Measurements from ENCODE around the gene MFAP3. TPM values are rescaled to one million over a fixed set of nuclear protein-coding genes. Genes with fewer than 3 reads are reported as not detected.

Gene MFAP3
- total RNA-seq, 1 donor from 2014 or later: 42.5 TPM

DNA sequence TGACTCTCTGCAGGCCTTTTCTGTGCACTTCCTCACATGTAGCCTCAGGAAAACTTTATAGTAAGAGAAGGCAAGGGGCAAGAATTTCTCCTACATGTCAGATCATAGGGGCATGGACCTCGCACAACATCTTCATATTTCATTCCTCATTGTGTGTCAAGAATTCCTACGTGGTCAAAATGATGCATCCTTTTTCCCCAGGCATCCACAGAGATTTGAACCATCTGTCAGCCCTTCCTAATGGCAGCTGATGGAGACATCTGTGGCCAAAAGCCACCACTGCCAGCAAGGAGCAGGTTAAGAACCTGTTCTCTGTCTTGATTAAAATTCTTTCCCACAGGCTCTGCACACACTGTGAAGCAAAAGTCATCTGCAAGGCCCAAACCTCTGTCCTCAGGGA, 42.5 kb downstream of the MFAP3 start:
- no peak overlapping the region for H3K27ac Mint-ChIP-seq
- no peak overlapping the region for H3K4me3 Mint-ChIP-seq (ENCODE audit: low read depth)
- H3K27me3 Mint-ChIP-seq: peaks cover 53% of the 10 kb centered on the region
- H3K4me1 Mint-ChIP-seq (ENCODE audit: low read depth): no peaks in the 10 kb centered on the region
- H3K36me3 Mint-ChIP-seq (ENCODE audit: insufficient read depth): no peaks in the 10 kb centered on the region
- TF ChIP-seq, protein P1, sequence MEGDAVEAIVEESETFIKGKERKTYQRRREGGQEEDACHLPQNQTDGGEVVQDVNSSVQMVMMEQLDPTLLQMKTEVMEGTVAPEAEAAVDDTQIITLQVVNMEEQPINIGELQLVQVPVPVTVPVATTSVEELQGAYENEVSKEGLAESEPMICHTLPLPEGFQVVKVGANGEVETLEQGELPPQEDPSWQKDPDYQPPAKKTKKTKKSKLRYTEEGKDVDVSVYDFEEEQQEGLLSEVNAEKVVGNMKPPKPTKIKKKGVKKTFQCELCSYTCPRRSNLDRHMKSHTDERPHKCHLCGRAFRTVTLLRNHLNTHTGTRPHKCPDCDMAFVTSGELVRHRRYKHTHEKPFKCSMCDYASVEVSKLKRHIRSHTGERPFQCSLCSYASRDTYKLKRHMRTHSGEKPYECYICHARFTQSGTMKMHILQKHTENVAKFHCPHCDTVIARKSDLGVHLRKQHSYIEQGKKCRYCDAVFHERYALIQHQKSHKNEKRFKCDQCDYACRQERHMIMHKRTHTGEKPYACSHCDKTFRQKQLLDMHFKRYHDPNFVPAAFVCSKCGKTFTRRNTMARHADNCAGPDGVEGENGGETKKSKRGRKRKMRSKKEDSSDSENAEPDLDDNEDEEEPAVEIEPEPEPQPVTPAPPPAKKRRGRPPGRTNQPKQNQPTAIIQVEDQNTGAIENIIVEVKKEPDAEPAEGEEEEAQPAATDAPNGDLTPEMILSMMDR (IDR thresholded peaks at IDR 0.05; ENCODE audit: unreplicated experiment): no peak
- no peaks in the 10 kb centered on the region for H3K9me3 Mint-ChIP-seq (ENCODE audit: low read depth)
- no peak for DNase-seq (ENCODE audit: low spot score, unreplicated experiment)

DNA sequence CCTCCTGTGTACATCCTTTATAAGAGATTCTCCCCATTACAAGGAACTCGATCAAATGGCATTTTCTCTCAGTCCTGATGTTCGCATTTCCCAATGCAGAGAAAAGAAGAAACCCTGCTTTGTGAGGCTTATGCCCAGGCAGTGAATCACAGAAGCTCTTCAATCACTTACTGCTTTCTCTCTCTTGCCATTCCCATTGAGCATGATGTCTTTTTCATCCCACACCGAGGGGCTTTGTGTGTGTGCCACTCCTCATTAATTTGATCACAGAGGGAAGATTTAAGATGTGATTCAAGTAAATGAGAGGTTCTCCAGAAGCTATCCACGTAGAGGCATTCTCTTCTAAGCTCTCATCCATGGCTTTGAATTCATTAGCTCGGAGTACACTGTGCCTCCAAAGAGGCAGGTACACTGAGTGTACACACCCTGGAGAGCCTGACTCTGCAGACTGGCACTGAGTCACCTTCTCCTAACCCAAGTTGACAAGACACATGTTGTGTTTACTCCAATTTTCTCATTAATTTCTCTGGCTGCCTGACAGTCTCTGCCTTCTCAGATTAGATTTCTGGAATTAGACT, 45.4 kb downstream of the MFAP3 start:
- no peaks in the 10 kb centered on the region for H3K36me3 Mint-ChIP-seq (ENCODE audit: insufficient read depth)
- peaks cover 58% of the 10 kb centered on the region for H3K27me3 Mint-ChIP-seq
- TF ChIP-seq, protein P1 (IDR thresholded peaks at IDR 0.05; ENCODE audit: unreplicated experiment): no peak
- H3K9me3 Mint-ChIP-seq (ENCODE audit: low read depth): no peaks in the 10 kb centered on the region
- no peak overlapping the region for H3K27ac Mint-ChIP-seq
- no peak overlapping the region for H3K4me3 Mint-ChIP-seq (ENCODE audit: low read depth)
- H3K4me1 Mint-ChIP-seq (ENCODE audit: low read depth): no peaks in the 10 kb centered on the region
- no peak for DNase-seq (ENCODE audit: low spot score, unreplicated experiment)

DNA sequence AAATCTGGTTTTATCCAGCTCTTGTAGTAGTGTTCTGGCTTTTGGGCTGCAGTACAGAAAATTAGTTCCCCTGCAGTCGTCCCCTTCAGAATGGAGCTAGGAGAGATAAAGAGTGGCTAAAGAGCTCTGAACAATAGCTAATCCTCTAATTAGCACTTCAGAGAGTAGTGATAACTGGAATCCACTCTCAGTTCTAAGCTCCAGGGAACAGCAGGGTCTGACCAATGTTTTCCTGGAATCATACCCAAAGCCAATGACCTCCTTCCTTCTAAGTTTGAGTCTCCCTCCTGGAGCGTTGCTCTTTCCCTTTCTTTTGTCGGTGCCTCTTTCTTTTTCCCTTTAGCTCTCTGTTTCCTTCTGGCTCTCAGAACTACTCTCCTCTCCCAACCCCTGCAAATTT, 47.4 kb downstream of the MFAP3 start:
- Mint-ChIP-seq H3K4me3 (ENCODE audit: low read depth) (no peak overlapping the region), H3K36me3 (ENCODE audit: insufficient read depth) (no peaks in the 10 kb centered on the region), H3K27me3 (peaks cover 62% of the 10 kb centered on the region), H3K9me3 (ENCODE audit: low read depth) (no peaks in the 10 kb centered on the region), H3K27ac (no peak overlapping the region), H3K4me1 (ENCODE audit: low read depth) (no peaks in the 10 kb centered on the region)
- TF ChIP-seq, protein P1 (IDR thresholded peaks at IDR 0.05; ENCODE audit: unreplicated experiment): no peak
- DNase-seq (ENCODE audit: low spot score, unreplicated experiment): no peak

DNA sequence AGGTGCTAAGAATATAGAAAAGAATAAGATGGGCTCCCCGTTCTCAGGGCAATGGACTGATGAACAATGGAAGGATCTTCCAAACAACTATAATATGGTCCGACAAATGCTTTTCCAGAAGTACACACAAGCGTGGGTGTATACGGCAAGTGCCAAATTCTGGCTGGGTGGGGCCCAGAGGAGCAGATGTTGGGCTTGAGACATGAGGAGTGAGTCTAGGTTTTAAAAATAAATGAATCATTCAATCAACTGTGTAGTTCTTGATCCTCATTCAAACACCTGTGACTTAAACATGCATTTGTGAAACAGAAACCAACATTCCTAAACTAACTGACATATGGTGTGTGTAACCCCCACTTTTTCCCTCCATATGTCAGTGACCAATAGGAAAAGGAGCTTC, 47.9 kb downstream of the MFAP3 start:
- H3K4me3 Mint-ChIP-seq (ENCODE audit: low read depth): no peak overlapping the region
- no peak for DNase-seq (ENCODE audit: low spot score, unreplicated experiment)
- H3K4me1 Mint-ChIP-seq (ENCODE audit: low read depth): no peaks in the 10 kb centered on the region
- H3K36me3 Mint-ChIP-seq (ENCODE audit: insufficient read depth): no peaks in the 10 kb centered on the region
- no peak overlapping the region for H3K27ac Mint-ChIP-seq
- TF ChIP-seq, protein P1 (IDR thresholded peaks at IDR 0.05; ENCODE audit: unreplicated experiment): no peak
- H3K9me3 Mint-ChIP-seq (ENCODE audit: low read depth): no peaks in the 10 kb centered on the region
- peaks cover 63% of the 10 kb centered on the region for H3K27me3 Mint-ChIP-seq

DNA sequence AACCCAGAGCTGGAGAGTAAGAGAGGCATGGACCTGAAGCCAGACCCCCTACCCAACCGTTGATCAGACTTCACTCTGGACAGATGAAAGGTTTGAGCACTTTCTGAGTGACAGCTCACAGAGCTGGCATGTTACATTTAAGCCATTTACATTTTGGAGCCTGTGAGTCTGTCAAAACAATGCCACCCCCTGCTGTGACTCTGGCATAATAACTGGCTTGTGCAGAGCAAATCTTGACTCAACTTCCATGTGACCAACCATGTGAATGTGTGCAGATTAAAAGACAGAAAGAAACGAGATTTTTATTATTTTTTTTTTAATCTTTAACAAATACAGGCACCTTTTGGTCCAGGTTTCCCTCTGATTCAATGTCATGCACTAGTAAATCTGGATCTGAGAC, 48.5 kb downstream of the MFAP3 start:
- H3K4me3 Mint-ChIP-seq (ENCODE audit: low read depth): no peak overlapping the region
- H3K27me3 Mint-ChIP-seq: peaks cover 62% of the 10 kb centered on the region
- H3K36me3 Mint-ChIP-seq (ENCODE audit: insufficient read depth): no peaks in the 10 kb centered on the region
- H3K4me1 Mint-ChIP-seq (ENCODE audit: low read depth): no peaks in the 10 kb centered on the region
- H3K9me3 Mint-ChIP-seq (ENCODE audit: low read depth): no peaks in the 10 kb centered on the region
- no peak overlapping the region for H3K27ac Mint-ChIP-seq
- TF ChIP-seq, protein P1 (IDR thresholded peaks at IDR 0.05; ENCODE audit: unreplicated experiment): no peak
- DNase-seq (ENCODE audit: low spot score, unreplicated experiment): no peak

All from progenitor cell of endocrine pancreas (in vitro differentiated cells).